GM04503 (cell line): ENCODE measurements around the gene ABHD11.
"Not testable (repeated sequence)": the region's sequence is repeated elsewhere in the genome, so short reads cannot be mapped to it uniquely, and the experiment has no call there.

Experiments used
- DNase-seq: peaks from one replicate; pipeline ENCODE4 v3.0.0-alpha.2; 2012; ENCODE audit warnings: low read depth

Gene ABHD11

DNA sequence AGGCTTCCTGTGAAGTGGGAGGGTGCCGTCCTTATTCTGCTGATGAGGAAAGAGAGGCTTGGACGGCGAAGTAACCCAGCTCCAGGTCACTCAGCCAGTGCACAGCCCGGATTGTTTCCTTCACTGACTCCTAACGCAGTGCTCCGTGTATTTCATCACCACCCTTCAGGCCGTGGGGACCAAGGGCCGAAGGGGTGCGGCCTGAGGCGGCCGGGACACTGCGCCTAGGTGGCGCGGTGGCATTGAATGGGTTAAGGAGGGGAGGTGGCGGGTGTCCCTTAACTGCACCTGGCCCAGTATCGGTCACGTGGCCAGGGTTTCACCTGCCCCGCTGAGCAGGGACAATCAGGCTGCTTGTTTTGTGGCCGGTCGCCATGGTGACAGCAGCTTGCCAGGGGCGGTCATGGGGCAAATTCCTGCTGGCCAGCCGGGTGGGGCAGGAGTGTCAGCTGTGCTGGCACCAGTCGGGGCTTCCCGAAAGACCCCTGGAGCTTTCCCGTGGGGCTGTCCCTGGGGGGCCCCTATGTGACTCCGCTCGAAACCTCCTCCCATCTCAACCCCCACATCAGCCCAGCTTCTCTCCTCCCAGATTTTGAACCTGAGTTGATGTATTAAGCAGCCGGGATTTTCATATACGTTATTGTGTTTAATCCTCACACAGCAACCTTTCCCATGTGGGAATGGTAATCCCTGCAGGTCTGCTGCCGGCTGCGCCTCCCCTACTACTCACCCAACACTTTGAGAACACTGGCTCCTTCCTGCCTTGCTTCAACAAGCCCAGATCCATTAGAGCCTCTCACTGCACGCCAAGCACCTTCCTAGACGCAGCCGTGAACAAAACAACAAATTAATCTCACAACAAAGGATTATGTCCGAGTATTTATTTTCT lies 4.4 kb upstream of the ABHD11 start:
- no peak for DNase-seq

DNA sequence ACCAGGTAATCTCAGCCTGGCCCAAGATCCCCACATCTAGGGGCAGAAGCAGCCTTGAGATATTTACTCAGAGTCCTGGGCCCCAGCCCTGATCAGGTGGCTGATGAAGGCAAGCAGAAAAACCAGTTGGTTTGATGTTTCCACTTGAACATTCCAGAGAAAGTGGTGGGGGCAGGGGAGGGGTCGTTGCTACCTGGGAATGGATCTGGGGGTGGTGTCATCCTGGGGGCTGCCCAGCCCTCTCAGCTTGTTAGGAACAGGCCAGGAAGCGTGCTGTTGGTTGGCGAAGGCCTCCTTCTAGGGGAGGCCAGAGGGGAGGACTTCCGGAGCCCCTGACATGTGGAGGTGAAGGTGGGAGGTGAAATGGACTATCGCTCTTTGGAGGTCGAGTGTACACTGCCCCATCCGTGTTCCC lies 3.7 kb upstream of the ABHD11 start:
- DNase-seq: no peak

DNA sequence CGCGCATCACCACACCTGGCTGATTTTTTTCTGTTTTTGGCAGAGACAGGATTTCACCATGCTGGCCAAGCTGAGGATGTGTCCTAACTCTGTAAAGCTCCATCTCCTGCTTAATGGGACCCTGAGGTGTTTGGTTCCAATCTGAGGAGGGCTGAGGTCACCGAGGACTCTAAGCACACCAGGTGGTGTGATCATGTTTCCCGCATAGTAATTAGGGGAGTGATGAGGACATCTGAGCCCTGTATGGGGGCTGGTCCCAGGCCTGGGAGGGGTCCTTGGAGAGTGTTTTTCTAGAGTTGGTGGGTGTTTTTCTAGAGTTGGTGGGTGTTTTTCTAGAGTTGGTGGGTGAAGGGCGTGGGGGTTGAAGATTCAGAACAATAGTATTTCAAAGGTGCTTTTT lies 3.0 kb upstream of the ABHD11 start:
- DNase-seq: no peak

DNA sequence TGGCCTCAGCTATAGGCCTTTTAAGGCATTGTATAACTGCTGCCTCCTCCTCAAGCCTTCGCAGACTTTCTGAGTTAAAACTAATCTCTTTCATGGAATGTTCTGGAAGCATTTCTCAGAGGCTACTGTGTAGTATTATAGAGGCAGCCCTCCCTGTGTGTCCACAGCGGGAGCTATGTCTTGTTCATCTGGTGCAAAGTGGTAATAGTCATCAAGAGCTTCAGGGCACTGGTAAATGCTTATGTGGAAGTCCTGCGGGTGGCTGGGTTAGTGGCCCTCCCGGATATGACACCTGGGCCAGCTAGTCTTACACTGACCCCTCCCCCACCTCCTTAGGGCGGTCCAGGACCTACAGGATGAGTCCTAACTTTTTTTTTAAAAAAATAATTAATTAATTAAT lies 2.2 kb upstream of the ABHD11 start:
- DNase-seq: no peak

DNA sequence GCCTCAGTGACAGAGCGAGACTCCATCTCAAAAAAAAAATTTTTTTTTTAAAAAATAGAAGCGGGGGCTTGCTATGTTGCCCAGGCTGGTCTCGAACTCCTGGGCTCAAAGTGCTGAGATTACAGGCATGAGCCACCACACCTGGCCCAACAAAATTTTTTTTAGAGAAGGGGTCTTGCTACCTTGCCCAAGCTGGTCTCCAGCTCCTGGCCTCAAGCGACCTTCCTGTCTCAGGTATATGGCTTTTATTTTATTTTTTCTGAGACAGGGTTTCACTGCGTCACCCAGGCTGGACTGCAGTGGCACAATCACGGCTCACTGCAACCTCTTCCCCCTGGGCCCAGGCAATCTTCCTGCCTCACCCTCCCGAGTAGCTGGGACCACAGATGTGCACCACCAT lies 1.6 kb upstream of the ABHD11 start:
- DNase-seq: no peak

DNA sequence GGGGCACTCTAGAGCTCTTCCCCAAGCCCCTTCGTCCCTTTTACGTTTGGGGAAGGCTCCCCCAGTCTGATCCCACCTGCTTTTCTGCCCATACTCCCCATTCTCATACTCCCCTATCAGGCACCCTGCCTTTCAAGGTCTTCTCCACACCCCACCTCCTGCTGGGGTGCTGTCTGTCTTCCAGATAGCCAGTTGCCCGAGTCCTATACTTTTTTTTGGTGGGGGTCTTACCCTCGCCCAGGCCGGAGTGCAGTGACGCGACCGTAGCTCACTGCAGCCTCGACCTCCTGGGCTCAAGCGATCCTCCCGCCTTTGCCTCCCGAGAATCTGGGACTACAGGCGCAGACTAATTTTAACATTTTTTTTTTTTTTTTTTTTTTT lies 775 bp upstream of the ABHD11 start:
- no peak for DNase-seq

DNA sequence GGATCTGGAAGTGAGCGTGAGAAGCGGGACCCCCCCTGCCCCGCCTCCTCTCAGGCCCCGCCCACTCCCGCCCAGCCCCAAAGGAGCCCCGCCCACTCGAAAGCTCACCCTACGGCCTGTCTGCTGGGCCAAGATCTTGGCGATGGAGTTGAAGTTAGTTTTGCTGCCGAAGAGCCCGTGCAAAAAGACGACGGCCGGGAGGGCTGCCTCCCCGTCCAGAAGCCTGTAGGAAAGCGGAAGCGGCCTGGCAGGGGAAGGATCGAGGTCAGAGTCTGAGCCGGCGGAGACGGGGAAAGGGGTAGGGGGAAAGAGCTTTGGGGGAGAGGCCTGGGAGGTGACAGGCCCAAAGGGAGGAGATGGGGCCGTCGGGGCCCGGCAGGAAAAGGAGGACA lies 386 bp downstream of the ABHD11 start:
- DNase-seq: no peak

DNA sequence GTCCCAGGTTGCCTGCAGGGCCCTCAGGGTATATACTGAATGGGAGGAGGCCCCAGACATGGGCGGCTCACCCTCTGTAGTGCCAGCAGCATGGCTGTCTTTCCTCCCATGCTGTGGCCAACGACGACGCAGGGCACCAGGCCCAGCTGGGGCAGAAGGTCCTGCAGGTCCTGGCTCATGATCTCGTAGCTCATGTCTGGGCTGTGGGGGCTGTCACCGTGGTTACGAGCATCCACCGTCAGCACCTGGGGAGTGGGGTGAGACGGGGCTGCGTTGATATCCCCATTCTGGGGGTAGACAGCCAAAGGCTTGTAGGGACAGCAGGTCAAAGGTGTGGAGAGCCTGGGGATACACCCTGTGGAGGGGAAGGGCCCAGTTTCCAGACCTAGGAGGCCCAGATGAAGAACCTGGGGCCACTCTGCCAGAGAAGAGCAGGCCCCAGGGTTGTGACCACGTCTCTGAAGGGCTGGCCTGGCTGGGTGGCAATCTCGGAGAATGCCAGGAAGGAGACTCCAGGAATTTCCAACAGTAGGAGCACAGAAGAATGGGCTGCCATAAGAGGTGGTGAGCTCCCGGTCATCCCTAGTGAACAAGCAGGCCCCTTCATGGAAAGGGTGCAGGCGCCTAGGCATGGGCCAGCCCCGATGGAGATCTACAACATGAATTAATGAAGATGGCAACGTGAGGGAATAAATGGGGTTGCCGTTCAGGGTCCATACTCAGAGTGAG lies 947 bp downstream of the ABHD11 start:
- no peak for DNase-seq

DNA sequence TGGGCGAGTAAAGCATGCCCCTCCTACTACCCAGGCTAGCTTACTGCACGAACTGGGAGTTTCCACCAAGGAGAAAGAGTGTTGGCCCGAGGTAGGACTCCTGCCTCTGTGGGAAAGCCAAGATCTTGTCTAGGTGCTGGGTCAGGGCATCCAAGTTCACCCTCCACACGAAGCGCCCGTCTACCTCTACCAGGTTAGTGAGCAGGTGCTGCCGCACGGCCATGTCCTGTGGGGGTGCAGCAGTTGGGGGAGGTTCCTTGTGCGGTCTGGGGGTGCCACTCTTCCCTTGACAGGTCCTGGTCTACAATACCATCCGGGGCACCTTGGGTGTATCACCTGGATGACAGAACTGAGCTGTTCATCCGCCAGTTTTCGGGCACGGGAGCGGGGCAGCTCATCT lies 1.7 kb downstream of the ABHD11 start:
- DNase-seq: no peak

DNA sequence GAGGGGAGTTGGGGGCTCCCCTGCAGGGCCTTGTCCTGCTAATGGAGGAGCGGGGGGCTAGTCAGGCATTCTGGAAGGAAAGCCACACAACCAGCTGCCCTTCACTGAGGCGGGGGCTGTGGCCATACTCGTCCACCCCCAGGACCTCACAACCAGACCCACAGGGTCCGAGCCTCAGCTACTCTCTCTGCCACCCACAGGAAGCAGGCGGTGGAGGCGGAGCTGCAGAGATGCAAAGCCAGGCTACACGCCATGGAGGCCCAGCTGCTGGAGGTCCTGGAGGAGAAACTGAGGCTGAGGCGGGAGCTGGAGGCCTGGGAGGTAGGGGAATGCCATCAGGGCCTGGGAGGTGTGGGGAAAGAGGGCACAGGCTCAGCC lies 3.1 kb downstream of the ABHD11 start:
- DNase-seq: no peak

DNA sequence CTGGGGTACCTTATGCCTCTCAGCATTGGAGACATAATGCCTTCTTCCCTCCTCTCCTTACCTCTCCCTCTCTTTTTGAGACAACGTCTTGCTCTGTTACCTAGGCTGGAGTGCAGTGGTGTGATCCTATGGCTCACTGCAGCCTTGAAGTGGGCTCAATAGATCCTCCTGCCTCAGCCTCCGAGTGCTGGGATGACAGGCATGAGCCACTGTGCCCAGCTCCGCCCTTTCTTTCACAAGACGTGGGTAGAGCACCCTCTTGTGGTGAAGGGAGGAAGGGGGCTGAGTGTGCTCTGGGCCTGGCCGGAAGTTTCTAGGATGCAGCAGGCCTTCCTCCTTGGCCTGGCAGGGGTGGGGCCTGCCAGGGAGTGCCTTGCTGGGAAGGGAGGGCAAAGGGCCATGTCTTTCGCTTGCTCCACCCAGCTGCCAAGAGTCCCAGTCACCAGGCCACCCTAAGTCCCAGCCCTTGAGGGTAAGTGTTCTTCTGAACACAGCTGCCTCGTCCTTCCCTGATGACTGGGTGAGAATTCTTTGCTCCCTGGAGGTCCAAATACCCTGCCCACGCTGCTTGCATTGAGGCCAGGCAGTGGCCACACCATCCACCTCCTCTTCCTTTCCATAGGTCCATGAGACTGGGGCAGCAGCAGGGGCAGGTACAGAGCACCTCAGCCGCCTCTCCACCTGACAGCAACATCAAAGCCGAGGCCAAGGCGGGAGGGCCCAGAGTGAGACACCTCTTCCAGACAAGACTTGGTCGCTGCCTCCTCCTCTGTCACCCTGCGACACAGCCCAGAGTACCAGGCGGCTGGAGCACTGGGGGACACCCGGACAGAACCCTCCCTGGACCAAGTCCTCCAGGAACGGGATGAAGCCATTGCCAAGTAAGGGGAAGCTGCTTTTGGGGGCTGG lies 3.7 kb downstream of the ABHD11 start:
- DNase-seq: no peak

DNA sequence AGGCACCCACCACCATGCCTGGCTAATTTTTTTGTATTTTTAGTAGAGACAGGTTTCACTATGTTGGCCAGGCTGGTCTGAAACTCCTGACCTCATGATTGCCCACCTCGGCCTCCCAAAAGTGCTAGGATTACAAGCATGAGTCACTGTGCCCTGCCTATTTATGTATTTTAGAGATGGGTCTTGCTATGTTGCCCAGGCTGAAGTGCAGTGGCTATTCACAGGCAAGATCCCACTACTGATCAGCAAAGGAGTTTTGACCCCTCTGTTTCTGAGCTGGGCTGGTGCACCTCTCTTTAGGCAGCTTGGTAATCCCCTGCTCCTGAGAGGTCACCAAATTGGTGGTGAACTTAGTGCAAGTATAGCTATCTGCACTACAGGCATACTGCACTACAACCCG lies 6.2 kb downstream of the ABHD11 start:
- DNase-seq: no peak

DNA sequence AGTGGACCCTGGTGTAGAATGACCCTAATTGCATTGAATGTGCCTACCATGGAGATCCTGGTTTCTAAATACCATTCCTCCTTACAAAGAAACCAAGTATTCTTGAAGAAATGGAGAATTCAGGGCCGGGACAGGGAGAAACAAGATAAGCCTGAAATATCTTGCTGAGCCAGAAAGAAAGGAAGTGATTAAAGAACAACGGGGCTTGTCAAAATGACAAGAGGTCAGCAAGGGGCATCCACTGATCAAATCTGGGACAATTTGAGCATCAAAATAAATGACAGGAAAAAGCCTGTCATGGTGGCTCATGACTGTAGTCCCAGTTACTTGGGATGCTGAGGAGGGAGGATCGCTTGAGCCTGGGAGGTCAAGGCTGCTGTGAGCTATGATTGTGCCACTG lies 8.1 kb downstream of the ABHD11 start:
- DNase-seq: no peak

DNA sequence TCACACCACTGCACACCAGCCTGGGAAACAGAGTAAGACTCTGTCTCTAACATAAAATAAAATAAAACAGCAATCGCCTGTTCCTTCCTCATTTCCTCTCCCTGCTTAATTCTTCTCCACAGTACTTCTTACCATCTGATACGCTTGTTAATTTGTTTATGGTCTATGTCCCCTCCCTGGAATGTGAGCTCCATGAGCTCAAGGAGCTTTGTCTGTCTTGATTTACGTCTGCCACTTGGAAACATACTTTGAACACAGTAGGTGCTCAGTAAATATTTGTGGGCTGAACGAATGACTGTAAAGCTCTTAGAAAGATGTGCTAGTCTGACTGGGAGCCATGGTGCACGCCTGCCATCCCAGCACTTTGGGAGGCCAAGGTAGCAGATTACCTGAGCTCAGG lies 10.1 kb downstream of the ABHD11 start:
- DNase-seq: no peak

DNA sequence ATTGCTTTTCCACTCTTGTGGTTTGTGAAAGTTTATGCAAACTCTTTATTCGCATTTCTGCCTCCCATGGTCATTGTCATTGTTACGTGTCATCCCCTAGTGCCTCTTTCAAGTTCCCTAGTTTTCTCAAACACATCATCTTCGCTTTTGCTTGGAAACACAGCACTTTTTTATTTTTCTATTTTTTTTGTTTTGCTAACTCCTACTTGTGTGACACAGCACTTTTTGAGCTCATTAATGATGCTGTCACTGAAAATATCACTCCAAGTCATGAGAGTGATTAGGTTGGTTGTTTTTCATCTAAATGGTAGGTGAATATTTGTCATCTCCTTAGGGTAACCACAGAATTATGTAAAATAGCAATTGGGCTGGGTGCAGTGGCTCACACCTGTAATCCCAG lies 10.7 kb downstream of the ABHD11 start:
- DNase-seq: no peak

DNA sequence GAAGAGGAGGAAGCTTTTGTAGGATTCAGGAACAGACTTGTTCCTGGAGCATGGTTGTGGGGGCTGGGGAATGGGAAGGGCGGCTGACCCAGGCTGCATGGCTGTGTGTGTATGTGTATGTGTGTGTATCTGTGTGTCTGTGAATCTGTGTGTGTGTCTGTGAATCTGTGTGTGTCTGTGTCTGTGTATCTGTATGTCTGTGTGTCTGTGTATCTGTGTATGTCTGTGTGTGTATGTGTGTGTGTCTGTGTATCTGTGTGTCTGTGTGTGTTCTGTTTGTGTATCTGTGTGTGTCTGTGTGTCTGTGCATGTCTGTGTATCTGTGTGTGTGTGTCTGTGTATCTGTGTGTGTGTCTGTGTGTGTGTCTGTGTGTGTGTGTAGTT lies 12.5 kb downstream of the ABHD11 start:
- no peak for DNase-seq

DNA sequence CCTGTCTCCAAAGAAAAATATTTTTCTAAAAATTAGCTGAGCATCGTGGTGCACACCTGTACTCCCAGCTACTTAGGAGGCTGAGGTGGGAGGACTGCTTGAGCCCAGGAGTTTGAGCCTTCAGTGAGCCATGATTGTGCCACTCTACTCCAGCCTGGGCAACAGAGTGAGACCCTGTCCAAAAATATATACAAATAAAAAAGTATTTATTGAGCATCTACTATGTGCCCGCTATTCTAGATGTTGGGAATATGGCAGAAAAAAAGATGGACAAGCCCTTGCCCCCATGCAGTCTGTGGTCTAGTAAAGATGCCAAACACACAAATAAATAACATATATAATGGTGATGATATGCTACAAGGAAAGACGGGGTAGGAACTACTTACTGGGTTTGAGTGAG lies 14.8 kb downstream of the ABHD11 start:
- DNase-seq: no peak

DNA sequence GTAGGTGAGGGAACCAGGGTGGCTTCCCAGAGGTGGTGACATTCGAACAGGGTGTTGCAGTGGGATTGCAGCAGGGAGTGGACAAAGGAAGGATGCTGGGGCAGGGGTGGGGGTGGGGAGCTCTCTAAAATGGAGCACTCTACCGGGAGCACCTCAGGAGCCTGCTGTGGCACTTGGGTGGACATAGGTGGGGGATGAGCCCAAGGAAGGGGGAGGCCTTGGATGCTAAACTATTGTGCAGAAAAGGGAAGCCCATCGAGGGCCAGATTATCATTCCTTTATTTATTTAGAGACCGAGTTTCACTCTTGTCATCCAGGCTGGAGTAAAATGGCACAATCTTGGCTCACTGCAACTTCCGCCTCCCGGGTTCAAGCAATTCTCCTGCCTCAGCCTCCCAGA lies 15.8 kb downstream of the ABHD11 start:
- DNase-seq: no peak

DNA sequence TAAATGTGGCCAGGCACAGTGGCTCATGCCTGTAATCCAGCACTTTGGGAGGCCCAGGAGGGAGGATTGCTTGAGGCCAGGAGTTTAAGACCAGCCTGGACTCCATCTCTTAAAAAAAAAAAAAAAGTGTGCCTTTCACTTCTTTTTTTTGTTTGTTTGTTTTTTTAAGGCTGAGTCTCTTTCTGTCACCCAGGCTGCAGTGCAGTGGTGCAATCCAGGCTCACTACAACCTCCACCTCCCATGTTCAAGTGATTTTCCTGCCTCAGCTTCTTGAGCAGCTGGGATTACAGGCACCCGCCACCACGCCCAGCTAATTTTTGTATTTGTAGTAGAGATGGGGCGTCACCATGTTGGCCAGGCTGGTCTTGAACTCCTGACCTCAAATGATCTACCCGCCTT lies 16.4 kb downstream of the ABHD11 start:
- not testable (repeated sequence) for DNase-seq

DNA sequence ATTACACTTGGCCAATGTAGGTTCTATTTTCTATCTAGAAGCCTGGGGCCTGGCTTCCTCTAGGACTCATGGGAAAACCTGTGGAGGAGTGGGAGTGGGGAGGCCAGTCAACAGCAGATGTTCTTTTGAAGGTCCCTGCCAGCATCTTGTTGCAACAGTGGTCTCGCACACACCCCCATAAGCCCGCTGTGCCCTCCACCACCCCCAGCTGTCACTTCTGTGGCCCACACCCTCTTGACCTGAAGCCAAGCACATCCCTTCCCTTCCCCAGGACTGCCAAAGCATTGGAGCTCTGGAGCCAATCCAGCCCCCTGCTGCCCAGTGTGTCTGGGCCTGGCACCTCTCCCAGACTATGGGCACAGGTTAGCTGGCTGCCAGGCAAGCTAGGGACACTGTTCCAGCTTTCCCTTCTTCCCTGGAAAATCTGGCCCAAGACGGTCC lies 17.2 kb downstream of the ABHD11 start:
- no peak for DNase-seq

DNA sequence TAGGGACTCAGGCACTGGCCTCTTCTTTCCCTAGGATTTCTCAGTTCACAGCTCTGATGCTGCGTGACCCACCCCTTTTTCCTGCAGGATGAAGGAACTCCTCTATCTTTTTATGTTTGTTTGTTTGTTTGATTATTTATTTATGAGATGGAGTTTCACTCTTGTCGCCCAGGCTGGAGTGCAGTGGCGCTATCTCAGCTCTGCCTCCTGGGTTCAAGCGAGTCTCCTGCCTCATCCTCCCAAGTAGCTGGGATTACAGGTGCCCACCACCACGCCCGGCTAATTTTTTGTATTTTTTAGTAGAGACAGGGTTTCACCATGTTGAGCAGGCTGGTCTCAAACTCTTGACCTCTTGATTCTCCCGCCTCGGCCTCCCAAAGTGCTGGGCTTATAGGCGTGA lies 18.2 kb downstream of the ABHD11 start:
- not testable (repeated sequence) for DNase-seq

DNA sequence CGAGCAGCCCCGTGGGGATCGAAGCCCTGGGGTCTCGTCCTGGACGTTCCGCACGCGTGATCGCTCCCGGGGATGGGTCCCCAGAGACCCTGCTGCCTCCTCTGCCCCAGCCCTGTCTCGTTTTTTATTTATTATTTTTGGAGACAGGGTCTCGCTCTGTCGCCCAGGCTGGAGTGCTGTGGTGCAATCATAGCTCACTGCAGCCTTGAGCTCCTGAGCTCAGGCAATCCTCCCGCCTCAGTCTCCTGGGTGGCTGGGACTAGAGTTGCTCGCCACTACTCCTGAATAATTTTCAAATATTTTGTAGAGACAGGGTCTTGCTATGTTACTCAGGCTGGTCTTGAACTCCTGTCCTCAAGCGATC lies 18.8 kb downstream of the ABHD11 start:
- no peak for DNase-seq
